ELF-1 (cell line): ENCODE data around the gene ZNF275.
"Not testable (repeated sequence)": the region's sequence is repeated elsewhere in the genome, so short reads cannot be mapped to it uniquely, and the experiment has no call there.

Experiments
- DNase-seq: peaks from one replicate; pipeline ENCODE4 v3.0.0-alpha.2; 2016; ENCODE audit warnings: low read depth, low spot score

ZNF275 gene

GRCh38 chrX:153361781-153362397 lies 27.9 kb downstream of the ZNF275 start:
- no peak for DNase-seq

GRCh38 chrX:153365670-153366069 lies 31.7 kb downstream of the ZNF275 start:
- DNase-seq, result no peak

- no peak for DNase-seq
Observed at GRCh38 chrX:153366119-153366518, 32.2 kb downstream of the ZNF275 start.

- DNase-seq, result no peak
Observed at GRCh38 chrX:153366878-153367538, 33.1 kb downstream of the ZNF275 start.

GRCh38 chrX:153370293-153371055 lies 36.5 kb downstream of the ZNF275 start:
- DNase-seq, result no peak

- no peak for DNase-seq
Observed at GRCh38 chrX:153371256-153371655, 37.3 kb downstream of the ZNF275 start.

- peak; percentile 14 for DNase-seq
Observed at GRCh38 chrX:153372949-153373348, 39.0 kb downstream of the ZNF275 start.

GRCh38 chrX:153374426-153374825 lies 40.5 kb downstream of the ZNF275 start:
- no peak for DNase-seq

- no peak for DNase-seq
Observed at GRCh38 chrX:153375571-153375970, 41.6 kb downstream of the ZNF275 start.

- DNase-seq, result no peak
Observed at GRCh38 chrX:153377727-153378126, 43.8 kb downstream of the ZNF275 start.

- no peak for DNase-seq
Observed at GRCh38 chrX:153378607-153379006, 44.7 kb downstream of the ZNF275 start.

- DNase-seq, result no peak
Observed at GRCh38 chrX:153379508-153379907, 45.6 kb downstream of the ZNF275 start.

- DNase-seq, result no peak
Observed at GRCh38 chrX:153379971-153380581, 46.1 kb downstream of the ZNF275 start.

- DNase-seq, result no peak
Observed at GRCh38 chrX:153380691-153381090, 46.7 kb downstream of the ZNF275 start.

GRCh38 chrX:153381684-153382532 lies 48.0 kb downstream of the ZNF275 start:
- peak; percentile 34 for DNase-seq

- no peak for DNase-seq
Observed at GRCh38 chrX:153382563-153383482, 48.9 kb downstream of the ZNF275 start.

GRCh38 chrX:153384390-153384789 lies 50.4 kb downstream of the ZNF275 start:
- DNase-seq, result no peak

- DNase-seq, result not testable (repeated sequence)
Observed at GRCh38 chrX:153384973-153385372, 51.0 kb downstream of the ZNF275 start.

GRCh38 chrX:153386097-153386496 lies 52.1 kb downstream of the ZNF275 start:
- no peak for DNase-seq

GRCh38 chrX:153387345-153387744 lies 53.4 kb downstream of the ZNF275 start:
- DNase-seq, result no peak
